Central memory CD8-positive, alpha-beta T cell (primary cell): ENCODE results near the gene CYFIP2.

Source experiments
- ATAC-seq: fragments of 150-1000 bp; cut with Tn5 transposase; replicated peaks from 2 replicates; pipeline ENCODE4 v1.10.0; 2022; ENCODE audit warnings: mild to moderate bottlenecking, moderate FRiP score, moderate number of reproducible peaks; ENCODE audit not compliant: poor library complexity, severe bottlenecking; ENCODE audit errors: extremely low read depth
- DNase-seq, 2 donors: peaks; one replicate each; pipeline ENCODE4 v3.0.0; 2021; ENCODE audit warnings: low spot score in 2 of 2
- H3K27ac Mint-ChIP-seq: one replicate; pipeline ENCODE4 v1.8.0; 2022; ENCODE audit warnings: low read depth, mild to moderate bottlenecking, moderate library complexity, mixed read lengths
- H3K27me3 Mint-ChIP-seq: one replicate; pipeline ENCODE4 v1.8.0; 2022; ENCODE audit warnings: mixed read lengths
- H3K36me3 Mint-ChIP-seq: one replicate; pipeline ENCODE4 v1.8.0; 2022; ENCODE audit warnings: mild to moderate bottlenecking, moderate library complexity, mixed read lengths; ENCODE audit not compliant: insufficient read depth
- H3K4me1 Mint-ChIP-seq: one replicate; pipeline ENCODE4 v1.8.0; 2022; ENCODE audit warnings: mixed read lengths
- H3K4me3 Mint-ChIP-seq: one replicate; pipeline ENCODE4 v1.8.0; 2022; ENCODE audit warnings: mild to moderate bottlenecking, moderate library complexity, mixed read lengths
- H3K9me3 Mint-ChIP-seq: one replicate; pipeline ENCODE4 v1.8.0; 2022; ENCODE audit warnings: mixed read lengths

The CYFIP2 gene

GRCh38 chr5:157283434-157283833 lies 17.5 kb downstream of the CYFIP2 start:
- peaks cover 78% of the 10 kb centered on the region for H3K4me1 Mint-ChIP-seq
- ATAC-seq, result peak; percentile 92
- H3K9me3 Mint-ChIP-seq, result no peaks in the 10 kb centered on the region
- DNase-seq, result no peak
- H3K27ac Mint-ChIP-seq, result peak overlapping the region; percentile 60
- peaks cover 41% of the 10 kb centered on the region for H3K36me3 Mint-ChIP-seq
- peak overlapping the region; percentile 0 for H3K4me3 Mint-ChIP-seq
- no peaks in the 10 kb centered on the region for H3K27me3 Mint-ChIP-seq

- DNase-seq, result no peak
- Mint-ChIP-seq H3K36me3 (peaks cover 41% of the 10 kb centered on the region), H3K9me3 (no peaks in the 10 kb centered on the region), H3K4me1 (peaks cover 76% of the 10 kb centered on the region), H3K4me3 (peak overlapping the region; percentile 0), H3K27me3 (no peaks in the 10 kb centered on the region), H3K27ac (peak overlapping the region; percentile 60)
- no peak for ATAC-seq
Observed at GRCh38 chr5:157284458-157285212, 18.7 kb downstream of the CYFIP2 start.

GRCh38 chr5:157285310-157286035 lies 19.6 kb downstream of the CYFIP2 start:
- peaks cover 76% of the 10 kb centered on the region for H3K4me1 Mint-ChIP-seq
- H3K27me3 Mint-ChIP-seq, result no peaks in the 10 kb centered on the region
- H3K36me3 Mint-ChIP-seq, result peaks cover 47% of the 10 kb centered on the region
- H3K4me3 Mint-ChIP-seq, result no peak overlapping the region
- no peak overlapping the region for H3K27ac Mint-ChIP-seq
- no peak for DNase-seq
- no peak for ATAC-seq
- no peaks in the 10 kb centered on the region for H3K9me3 Mint-ChIP-seq

- H3K4me3 Mint-ChIP-seq, result no peak overlapping the region
- peaks cover 67% of the 10 kb centered on the region for H3K4me1 Mint-ChIP-seq
- H3K27ac Mint-ChIP-seq, result no peak overlapping the region
- no peak for DNase-seq
- H3K9me3 Mint-ChIP-seq, result no peaks in the 10 kb centered on the region
- peaks cover 47% of the 10 kb centered on the region for H3K36me3 Mint-ChIP-seq
- no peaks in the 10 kb centered on the region for H3K27me3 Mint-ChIP-seq
- ATAC-seq, result no peak
Observed at GRCh38 chr5:157286761-157287211, 20.9 kb downstream of the CYFIP2 start.

- Mint-ChIP-seq H3K9me3 (no peaks in the 10 kb centered on the region), H3K27ac (no peak overlapping the region), H3K36me3 (peaks cover 57% of the 10 kb centered on the region), H3K27me3 (no peaks in the 10 kb centered on the region), H3K4me3 (no peak overlapping the region), H3K4me1 (peaks cover 49% of the 10 kb centered on the region)
- DNase-seq (no peak), ATAC-seq (no peak)
Observed at GRCh38 chr5:157288405-157289163, 22.7 kb downstream of the CYFIP2 start.

GRCh38 chr5:157289164-157289819 lies 23.4 kb downstream of the CYFIP2 start:
- Mint-ChIP-seq H3K27ac (no peak overlapping the region), H3K36me3 (peaks cover 59% of the 10 kb centered on the region), H3K4me3 (no peak overlapping the region), H3K9me3 (no peaks in the 10 kb centered on the region), H3K4me1 (peaks cover 42% of the 10 kb centered on the region), H3K27me3 (no peaks in the 10 kb centered on the region)
- DNase-seq, result no peak
- ATAC-seq, result no peak

- Mint-ChIP-seq H3K36me3 (peaks cover 56% of the 10 kb centered on the region), H3K27me3 (no peaks in the 10 kb centered on the region), H3K4me1 (peaks cover 44% of the 10 kb centered on the region), H3K9me3 (no peaks in the 10 kb centered on the region), H3K27ac (no peak overlapping the region), H3K4me3 (no peak overlapping the region)
- ATAC-seq (no peak), DNase-seq (no peak)
Observed at GRCh38 chr5:157290156-157290980, 24.4 kb downstream of the CYFIP2 start.

GRCh38 chr5:157290981-157291711 lies 25.2 kb downstream of the CYFIP2 start:
- peak; percentile 57 for ATAC-seq
- no peaks in the 10 kb centered on the region for H3K9me3 Mint-ChIP-seq
- peaks cover 51% of the 10 kb centered on the region for H3K4me1 Mint-ChIP-seq
- no peak overlapping the region for H3K27ac Mint-ChIP-seq
- H3K4me3 Mint-ChIP-seq, result no peak overlapping the region
- no peaks in the 10 kb centered on the region for H3K27me3 Mint-ChIP-seq
- peaks cover 59% of the 10 kb centered on the region for H3K36me3 Mint-ChIP-seq
- DNase-seq, result no peak

GRCh38 chr5:157292599-157292998 lies 26.7 kb downstream of the CYFIP2 start:
- H3K36me3 Mint-ChIP-seq, result peaks cover 62% of the 10 kb centered on the region
- H3K27ac Mint-ChIP-seq, result peak overlapping the region; percentile 59
- ATAC-seq (peak; percentile 63), DNase-seq (no peak)
- no peaks in the 10 kb centered on the region for H3K27me3 Mint-ChIP-seq
- H3K4me1 Mint-ChIP-seq, result peaks cover 45% of the 10 kb centered on the region
- no peak overlapping the region for H3K4me3 Mint-ChIP-seq
- H3K9me3 Mint-ChIP-seq, result no peaks in the 10 kb centered on the region

GRCh38 chr5:157294407-157295091 lies 28.6 kb downstream of the CYFIP2 start:
- Mint-ChIP-seq H3K27me3 (no peaks in the 10 kb centered on the region), H3K27ac (no peak overlapping the region), H3K4me1 (peaks cover 40% of the 10 kb centered on the region), H3K9me3 (no peaks in the 10 kb centered on the region), H3K36me3 (peaks cover 65% of the 10 kb centered on the region), H3K4me3 (no peak overlapping the region)
- DNase-seq (no peak), ATAC-seq (no peak)

GRCh38 chr5:157295247-157295646 lies 29.3 kb downstream of the CYFIP2 start:
- Mint-ChIP-seq H3K4me3 (no peak overlapping the region), H3K27me3 (no peaks in the 10 kb centered on the region), H3K4me1 (peaks cover 33% of the 10 kb centered on the region), H3K9me3 (no peaks in the 10 kb centered on the region), H3K27ac (peak overlapping the region; percentile 80), H3K36me3 (peaks cover 64% of the 10 kb centered on the region)
- no peak for ATAC-seq
- no peak for DNase-seq
